Chondrocyte (in vitro differentiated cells): ENCODE measurements around the gene ABHD6. TPM values are rescaled to one million over a fixed set of nuclear protein-coding genes. Genes with fewer than 3 reads are reported as not detected.

Source experiments
- DNase-seq: peaks from one replicate; pipeline ENCODE4 v3.0.0; 2021; ENCODE audit warnings: mixed read lengths, low spot score
- H3K27ac Mint-ChIP-seq: one replicate; pipeline ENCODE4 v1.8.0; 2021; ENCODE audit warnings: mild to moderate bottlenecking, moderate library complexity, mixed read lengths; ENCODE audit not compliant: unreplicated experiment
- H3K27me3 Mint-ChIP-seq: 2 replicates; pipeline ENCODE4 v1.8.0; 2021; ENCODE audit warnings: low read depth, mixed read lengths
- H3K36me3 Mint-ChIP-seq: 2 replicates; pipeline ENCODE4 v1.8.0; 2021; ENCODE audit warnings: low read depth, mixed read lengths
- H3K4me1 Mint-ChIP-seq: 2 replicates; pipeline ENCODE4 v1.8.0; 2021; ENCODE audit warnings: low read depth, mild to moderate bottlenecking, mixed read lengths
- H3K4me3 Mint-ChIP-seq: one replicate; pipeline ENCODE4 v1.8.0; 2021; ENCODE audit warnings: mild to moderate bottlenecking, moderate library complexity, mixed read lengths; ENCODE audit not compliant: unreplicated experiment
- H3K9me3 Mint-ChIP-seq: 2 replicates; pipeline ENCODE4 v1.8.0; 2021; ENCODE audit warnings: low read depth, mixed read lengths
- CTCF ChIP-seq: fragments of 200-600 bp; sonication (generic); IDR thresholded peaks from 2 replicates; pipeline ENCODE4 v1.5.0; 2021; ENCODE audit warnings: antibody characterized with exemption, mild to moderate bottlenecking, moderate library complexity
- total RNA-seq: library from RNA; stranded (reverse); gene quantifications from 3 replicates; pipeline ENCODE4 v1.2.1, GENCODE V29; 2021

The ABHD6 gene
- total RNA-seq, 1 donor from 2014 or later, result 7.4 TPM

- Mint-ChIP-seq H3K4me1 (no peaks in the 10 kb centered on the region), H3K9me3 (peaks cover 4% of the 10 kb centered on the region), H3K36me3 (peaks cover 3% of the 10 kb centered on the region), H3K27me3 (no peaks in the 10 kb centered on the region), H3K4me3 (no peak overlapping the region), H3K27ac (no peak overlapping the region)
- no peak for DNase-seq
- TF ChIP-seq CTCF, result no peak
These were observed 55.3 kb downstream of the ABHD6 start for GRCh38 chr3:58292866-58293265.

- Mint-ChIP-seq H3K9me3 (peaks cover 4% of the 10 kb centered on the region), H3K4me1 (no peaks in the 10 kb centered on the region), H3K4me3 (no peak overlapping the region), H3K27ac (no peak overlapping the region), H3K36me3 (peaks cover 3% of the 10 kb centered on the region), H3K27me3 (no peaks in the 10 kb centered on the region)
- TF ChIP-seq CTCF, result no peak
- DNase-seq, result no peak
These were observed 55.9 kb downstream of the ABHD6 start for GRCh38 chr3:58293516-58293915.

GRCh38 chr3:58296269-58296668 lies 58.7 kb downstream of the ABHD6 start:
- no peaks in the 10 kb centered on the region for H3K27me3 Mint-ChIP-seq
- peaks cover 4% of the 10 kb centered on the region for H3K9me3 Mint-ChIP-seq
- no peak for DNase-seq
- no peaks in the 10 kb centered on the region for H3K4me1 Mint-ChIP-seq
- H3K4me3 Mint-ChIP-seq, result no peak overlapping the region
- peaks cover 3% of the 10 kb centered on the region for H3K36me3 Mint-ChIP-seq
- TF ChIP-seq CTCF, result no peak
- no peak overlapping the region for H3K27ac Mint-ChIP-seq

GRCh38 chr3:58296843-58297242 lies 59.3 kb downstream of the ABHD6 start:
- no peak overlapping the region for H3K4me3 Mint-ChIP-seq
- H3K9me3 Mint-ChIP-seq, result peaks cover 4% of the 10 kb centered on the region
- DNase-seq, result no peak
- no peak overlapping the region for H3K27ac Mint-ChIP-seq
- no peaks in the 10 kb centered on the region for H3K27me3 Mint-ChIP-seq
- H3K36me3 Mint-ChIP-seq, result peaks cover 3% of the 10 kb centered on the region
- no peak for TF ChIP-seq CTCF
- H3K4me1 Mint-ChIP-seq, result no peaks in the 10 kb centered on the region

- Mint-ChIP-seq H3K4me1 (no peaks in the 10 kb centered on the region), H3K9me3 (peaks cover 4% of the 10 kb centered on the region), H3K36me3 (peaks cover 3% of the 10 kb centered on the region), H3K4me3 (no peak overlapping the region), H3K27me3 (peaks cover 8% of the 10 kb centered on the region), H3K27ac (no peak overlapping the region)
- no peak for TF ChIP-seq CTCF
- no peak for DNase-seq
These were observed 60.6 kb downstream of the ABHD6 start for GRCh38 chr3:58298190-58298589.
